Osteocyte (in vitro differentiated cells): ENCODE results near the gene ALS2. TPM values are rescaled to one million over a fixed set of nuclear protein-coding genes. Genes with fewer than 3 reads are reported as not detected.

Experiments
- DNase-seq: peaks from one replicate; pipeline ENCODE4 v3.0.0; 2021; ENCODE audit warnings: mixed read lengths; ENCODE audit not compliant: unreplicated experiment; ENCODE audit errors: extremely low spot score
- H3K27ac Mint-ChIP-seq: one replicate; pipeline ENCODE4 v1.8.0; 2021; ENCODE audit warnings: mild to moderate bottlenecking, mixed read lengths; ENCODE audit not compliant: unreplicated experiment
- H3K27me3 Mint-ChIP-seq: one replicate; pipeline ENCODE4 v1.8.0; 2021; ENCODE audit warnings: mixed read lengths; ENCODE audit not compliant: unreplicated experiment
- H3K36me3 Mint-ChIP-seq: one replicate; pipeline ENCODE4 v1.8.0; 2021; ENCODE audit warnings: mixed read lengths; ENCODE audit not compliant: unreplicated experiment
- H3K4me1 Mint-ChIP-seq: one replicate; pipeline ENCODE4 v1.8.0; 2021; ENCODE audit warnings: mixed read lengths; ENCODE audit not compliant: unreplicated experiment
- H3K4me3 Mint-ChIP-seq: one replicate; pipeline ENCODE4 v1.8.0; 2021; ENCODE audit warnings: mild to moderate bottlenecking, moderate library complexity, mixed read lengths; ENCODE audit not compliant: unreplicated experiment
- H3K9me3 Mint-ChIP-seq: one replicate; pipeline ENCODE4 v1.8.0; 2021; ENCODE audit warnings: mixed read lengths; ENCODE audit not compliant: unreplicated experiment
- total RNA-seq: library from RNA; stranded (reverse); gene quantifications from 2 replicates; pipeline ENCODE4 v1.2.1, GENCODE V29; 2021
- TF ChIP-seq, protein P1 (sequence below): fragments of 200-600 bp; sonication (generic); IDR thresholded peaks from 2 replicates; pipeline ENCODE4 v1.5.0; 2021; ENCODE audit warnings: antibody characterized with exemption, mild to moderate bottlenecking, moderate library complexity

The ALS2 gene
- total RNA-seq, 1 donor from 2014 or later, result 35.5 TPM

DNA sequence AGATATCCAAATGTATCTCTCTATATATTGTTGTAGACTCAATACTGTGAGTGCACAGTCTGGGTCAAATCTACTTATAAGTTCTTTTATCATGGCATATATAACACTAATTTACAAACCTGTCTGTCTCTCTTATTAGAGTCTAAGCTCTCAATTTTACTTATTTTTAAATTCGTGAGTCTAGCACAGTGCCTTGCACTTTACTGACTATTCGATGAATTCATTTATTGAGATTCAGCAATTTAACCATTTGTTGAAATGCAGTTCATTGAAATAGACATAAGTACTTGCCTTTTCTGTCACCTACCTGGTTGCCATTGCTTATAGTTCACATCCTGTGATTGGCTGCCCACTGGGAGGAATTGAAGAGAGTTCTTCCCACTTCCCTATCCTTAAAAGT is 10.3 kb upstream of the ALS2 start:
- no peak overlapping the region for H3K4me3 Mint-ChIP-seq
- H3K27me3 Mint-ChIP-seq, result no peaks in the 10 kb centered on the region
- no peak overlapping the region for H3K27ac Mint-ChIP-seq
- peaks cover 4% of the 10 kb centered on the region for H3K4me1 Mint-ChIP-seq
- no peak for DNase-seq
- TF ChIP-seq, protein P1, sequence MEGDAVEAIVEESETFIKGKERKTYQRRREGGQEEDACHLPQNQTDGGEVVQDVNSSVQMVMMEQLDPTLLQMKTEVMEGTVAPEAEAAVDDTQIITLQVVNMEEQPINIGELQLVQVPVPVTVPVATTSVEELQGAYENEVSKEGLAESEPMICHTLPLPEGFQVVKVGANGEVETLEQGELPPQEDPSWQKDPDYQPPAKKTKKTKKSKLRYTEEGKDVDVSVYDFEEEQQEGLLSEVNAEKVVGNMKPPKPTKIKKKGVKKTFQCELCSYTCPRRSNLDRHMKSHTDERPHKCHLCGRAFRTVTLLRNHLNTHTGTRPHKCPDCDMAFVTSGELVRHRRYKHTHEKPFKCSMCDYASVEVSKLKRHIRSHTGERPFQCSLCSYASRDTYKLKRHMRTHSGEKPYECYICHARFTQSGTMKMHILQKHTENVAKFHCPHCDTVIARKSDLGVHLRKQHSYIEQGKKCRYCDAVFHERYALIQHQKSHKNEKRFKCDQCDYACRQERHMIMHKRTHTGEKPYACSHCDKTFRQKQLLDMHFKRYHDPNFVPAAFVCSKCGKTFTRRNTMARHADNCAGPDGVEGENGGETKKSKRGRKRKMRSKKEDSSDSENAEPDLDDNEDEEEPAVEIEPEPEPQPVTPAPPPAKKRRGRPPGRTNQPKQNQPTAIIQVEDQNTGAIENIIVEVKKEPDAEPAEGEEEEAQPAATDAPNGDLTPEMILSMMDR, result no peak
- H3K9me3 Mint-ChIP-seq, result no peaks in the 10 kb centered on the region
- H3K36me3 Mint-ChIP-seq, result no peaks in the 10 kb centered on the region

DNA sequence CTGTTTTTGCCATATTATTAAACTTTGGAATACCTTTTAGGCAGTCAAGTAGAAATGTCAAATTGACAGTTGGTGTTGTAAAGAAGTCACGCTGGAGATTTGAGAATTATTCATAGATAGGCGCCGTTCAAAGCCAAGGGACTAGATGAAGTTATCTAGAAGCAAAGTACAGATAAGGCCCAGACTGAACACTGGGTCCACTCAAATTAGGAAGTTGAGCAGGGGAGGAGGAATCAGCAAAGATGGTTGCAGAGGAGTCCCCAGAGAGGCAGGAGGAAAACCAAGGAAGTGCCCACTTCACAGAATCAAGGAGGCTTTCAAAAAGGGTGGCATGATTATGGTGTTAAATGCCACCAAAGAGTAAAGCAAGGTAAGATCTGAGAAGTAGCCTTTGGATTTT is 9.6 kb upstream of the ALS2 start:
- H3K27ac Mint-ChIP-seq, result no peak overlapping the region
- H3K36me3 Mint-ChIP-seq, result no peaks in the 10 kb centered on the region

DNA sequence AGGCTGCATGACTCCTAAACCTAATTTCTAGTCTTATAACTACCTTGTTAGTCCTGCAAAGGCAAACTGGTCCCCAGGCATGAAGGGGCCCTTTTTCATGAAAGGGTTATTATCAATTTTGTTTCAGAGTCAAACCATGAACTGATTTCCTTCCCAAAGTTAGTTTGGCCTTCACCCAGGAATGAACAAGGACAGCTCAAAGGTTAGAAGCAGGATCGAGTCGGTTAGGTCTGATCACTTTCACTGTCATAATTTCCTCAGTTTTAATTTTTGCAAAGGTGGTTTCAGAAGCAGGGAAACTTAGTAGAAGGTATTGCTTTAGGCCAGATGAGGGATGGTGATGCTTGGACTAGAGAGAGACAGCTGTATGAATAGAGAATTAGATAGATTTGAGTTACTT is 8.7 kb upstream of the ALS2 start:
- no peaks in the 10 kb centered on the region for H3K36me3 Mint-ChIP-seq
- no peak overlapping the region for H3K27ac Mint-ChIP-seq
- H3K4me1 Mint-ChIP-seq, result no peaks in the 10 kb centered on the region
- no peaks in the 10 kb centered on the region for H3K9me3 Mint-ChIP-seq
- DNase-seq, result no peak
- no peak overlapping the region for H3K4me3 Mint-ChIP-seq
- no peaks in the 10 kb centered on the region for H3K27me3 Mint-ChIP-seq
- TF ChIP-seq, protein P1, result no peak

More for the DNA sequence above, 9.6 kb upstream of the ALS2 start:
- H3K27me3 Mint-ChIP-seq, result no peaks in the 10 kb centered on the region
- no peaks in the 10 kb centered on the region for H3K4me1 Mint-ChIP-seq
- H3K9me3 Mint-ChIP-seq, result no peaks in the 10 kb centered on the region
- TF ChIP-seq, protein P1, result no peak
- no peak overlapping the region for H3K4me3 Mint-ChIP-seq
- no peak for DNase-seq

DNA sequence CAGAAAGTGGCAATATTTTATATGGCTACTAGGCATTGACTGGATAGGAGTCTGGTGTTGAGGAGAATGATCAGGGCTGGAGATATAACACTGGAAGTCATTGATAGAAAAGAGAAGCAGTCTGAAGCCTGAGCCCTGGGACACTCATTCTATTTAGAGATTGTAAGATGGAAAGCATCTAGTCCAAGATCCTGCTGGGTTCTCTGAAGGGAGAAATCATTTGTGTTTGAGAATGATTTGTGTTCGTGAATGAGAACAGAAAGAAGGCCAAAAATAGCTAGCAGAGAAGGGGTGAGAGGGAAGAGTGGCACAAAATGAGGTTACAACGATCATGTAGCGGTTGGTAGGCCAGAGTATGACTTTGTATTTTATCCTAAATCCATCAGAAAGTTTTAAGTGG is 7.6 kb upstream of the ALS2 start:
- H3K36me3 Mint-ChIP-seq, result no peaks in the 10 kb centered on the region
- H3K4me1 Mint-ChIP-seq, result no peaks in the 10 kb centered on the region
- no peak for DNase-seq
- TF ChIP-seq, protein P1, result no peak
- H3K4me3 Mint-ChIP-seq, result no peak overlapping the region
- no peak overlapping the region for H3K27ac Mint-ChIP-seq
- H3K27me3 Mint-ChIP-seq, result peaks cover 4% of the 10 kb centered on the region
- H3K9me3 Mint-ChIP-seq, result no peaks in the 10 kb centered on the region

DNA sequence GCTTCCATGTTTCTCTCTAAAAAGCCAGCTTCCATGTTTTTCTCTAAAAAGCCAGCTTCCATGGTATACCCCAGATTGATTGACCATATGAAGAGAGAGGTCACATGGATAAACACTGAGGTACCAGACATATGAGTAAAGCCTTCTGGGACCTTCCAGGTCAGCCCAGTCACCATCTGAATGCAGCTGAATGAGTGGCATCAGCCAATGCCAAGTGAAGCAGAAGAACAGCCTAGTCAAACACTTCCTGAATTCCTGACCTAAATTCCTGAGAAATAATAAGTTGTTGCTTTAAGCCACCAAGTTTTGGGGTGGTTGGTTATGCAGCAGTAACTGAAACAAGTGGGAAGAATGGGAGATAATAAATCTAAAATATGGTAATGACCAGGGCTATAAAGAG is 5.7 kb upstream of the ALS2 start:
- Mint-ChIP-seq H3K27me3 (peaks cover 4% of the 10 kb centered on the region), H3K36me3 (no peaks in the 10 kb centered on the region), H3K27ac (no peak overlapping the region), H3K9me3 (no peaks in the 10 kb centered on the region), H3K4me3 (no peak overlapping the region), H3K4me1 (peaks cover 4% of the 10 kb centered on the region)
- TF ChIP-seq, protein P1, result no peak
- DNase-seq, result no peak
